ENCODE results near the gene BTBD18.
A peak's percentile ranks its signal among the peaks of the same experiment; 100 is the strongest.
"Not testable (repeated sequence)": the region's sequence is repeated elsewhere in the genome, so short reads cannot be mapped to it uniquely, and the experiment has no call there.

Gene BTBD18

GRCh38 chr11:57742087-57742452 is 9.5 kb downstream of the BTBD18 start:
- DNase-seq (ENCODE audit: low read depth, low spot score) = no peak
- peak overlapping the region; percentile 97 for H3K4me3 ChIP-seq (ENCODE audit: low read length)

DNA sequence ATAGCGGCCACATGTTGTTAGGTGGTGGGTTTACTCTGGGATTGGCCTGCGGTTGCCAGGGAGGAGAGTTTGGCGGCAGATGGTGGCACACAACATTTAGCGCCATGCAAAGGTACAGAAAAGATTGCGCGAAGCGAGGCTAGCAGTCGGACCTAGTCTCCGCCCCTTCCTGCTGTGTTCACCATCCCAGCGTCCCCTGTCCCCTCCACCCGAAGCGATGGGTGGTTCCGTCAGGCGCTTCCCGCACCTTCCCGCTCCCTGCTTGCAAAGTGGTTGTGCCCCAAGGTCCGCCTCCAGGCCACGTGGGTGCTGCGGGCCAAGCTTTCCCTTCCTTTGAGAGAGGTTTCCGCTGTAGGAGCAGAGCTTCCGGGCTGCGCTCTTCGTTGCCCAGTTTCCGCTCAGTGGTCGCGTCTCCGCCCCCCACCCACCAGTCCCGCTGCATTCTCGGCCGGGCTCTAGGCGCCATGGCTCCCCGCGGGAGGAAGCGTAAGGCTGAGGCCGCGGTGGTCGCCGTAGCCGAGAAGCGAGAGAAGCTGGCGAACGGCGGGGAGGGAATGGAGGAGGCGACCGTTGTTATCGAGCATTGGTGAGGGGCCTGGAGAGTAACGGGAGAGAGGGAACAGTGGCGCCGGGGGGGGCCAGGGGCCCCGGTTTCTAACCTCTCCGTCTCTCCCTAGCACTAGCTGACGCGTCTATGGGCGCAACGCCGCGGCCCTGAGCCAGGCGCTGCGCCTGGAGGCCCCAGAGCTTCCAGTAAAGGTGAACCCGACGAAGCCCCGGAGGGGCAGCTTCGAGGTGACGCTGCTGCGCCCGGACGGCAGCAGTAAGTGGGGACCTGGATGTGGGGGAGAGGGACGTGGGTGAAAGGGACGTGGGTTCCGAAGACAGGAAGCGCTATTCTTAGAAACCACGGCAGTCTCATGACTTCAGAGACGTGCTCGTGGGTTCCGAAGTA is 10.2 kb downstream of the BTBD18 start, which contains the start of gene SELENOH:
Gene SELENOH, plus strand, starts transcription at position 360 of the 955 bp plus-strand sequence. Its CDS starts 105 bp downstream, at position 465.
- DNase-seq (ENCODE audit: low read depth, low spot score) = peak; percentile 98

DNA sequence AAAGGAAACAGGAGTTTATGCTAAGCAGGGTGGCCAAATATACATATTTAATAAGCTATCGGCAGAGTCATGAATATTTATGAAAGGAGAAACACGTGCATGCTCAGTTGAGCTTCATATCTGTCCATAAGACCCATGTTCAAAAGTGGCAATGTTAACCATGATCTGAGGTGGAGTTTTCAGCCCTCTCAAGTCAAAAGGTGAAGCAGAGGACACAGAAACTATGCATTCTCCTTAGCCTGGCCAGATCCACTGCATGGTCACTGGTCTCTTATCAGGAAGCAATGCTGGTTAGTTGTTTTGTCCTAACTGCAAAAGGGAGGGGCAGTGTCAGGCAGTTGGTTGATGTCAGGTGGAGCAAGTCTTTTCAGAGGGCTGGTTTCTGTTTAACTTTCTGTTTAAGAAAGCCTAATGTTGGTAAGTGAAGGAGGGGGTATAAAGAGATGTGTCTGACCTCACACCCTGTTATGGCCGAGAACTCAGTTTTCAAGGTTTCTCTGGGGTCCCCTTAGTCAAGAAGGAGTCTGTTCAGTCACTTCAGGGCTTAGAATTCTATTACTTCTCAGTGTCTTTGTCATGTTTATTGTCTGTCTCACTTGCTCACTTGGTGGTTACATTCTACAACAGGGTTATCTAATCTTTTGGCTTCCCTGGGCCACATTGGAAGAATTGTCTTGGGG is 15.9 kb downstream of the BTBD18 start:
- no peak for DNase-seq (ENCODE audit: low read depth, low spot score)
- H3K4me3 ChIP-seq (ENCODE audit: low read length) = no peak overlapping the region

More for the DNA sequence above, 10.2 kb downstream of the BTBD18 start, which contains the start of gene SELENOH:
- peak within 1 kb of the TSS; percentile 97 for H3K4me3 ChIP-seq (ENCODE audit: low read length)

DNA sequence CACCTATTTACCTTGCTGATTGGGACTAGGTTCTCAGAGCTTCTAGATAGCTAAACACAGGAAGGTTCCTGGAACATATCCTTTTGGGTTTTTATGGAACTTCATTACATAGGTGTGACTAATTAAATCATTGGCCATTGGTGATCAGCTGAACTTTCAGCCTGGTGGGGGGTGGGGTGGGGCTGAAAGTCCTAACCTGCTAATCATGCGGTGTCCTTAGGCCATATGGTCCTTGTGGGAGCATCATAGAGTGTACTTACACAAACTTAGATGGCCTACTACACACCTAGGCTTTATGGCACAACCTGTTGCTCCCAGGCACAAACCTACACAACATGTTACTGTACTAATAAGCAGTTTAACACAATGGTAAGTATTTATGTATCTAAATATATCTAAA is 19.0 kb downstream of the BTBD18 start:
- DNase-seq (ENCODE audit: low read depth, low spot score) = no peak

GRCh38 chr11:57729479-57729878 is 22.1 kb downstream of the BTBD18 start:
- no peak for DNase-seq (ENCODE audit: low read depth, low spot score)
- H3K4me3 ChIP-seq (ENCODE audit: low read length) = no peak overlapping the region

More for the DNA sequence above, 19.0 kb downstream of the BTBD18 start:
- H3K4me3 ChIP-seq (ENCODE audit: low read length) = no peak overlapping the region

DNA sequence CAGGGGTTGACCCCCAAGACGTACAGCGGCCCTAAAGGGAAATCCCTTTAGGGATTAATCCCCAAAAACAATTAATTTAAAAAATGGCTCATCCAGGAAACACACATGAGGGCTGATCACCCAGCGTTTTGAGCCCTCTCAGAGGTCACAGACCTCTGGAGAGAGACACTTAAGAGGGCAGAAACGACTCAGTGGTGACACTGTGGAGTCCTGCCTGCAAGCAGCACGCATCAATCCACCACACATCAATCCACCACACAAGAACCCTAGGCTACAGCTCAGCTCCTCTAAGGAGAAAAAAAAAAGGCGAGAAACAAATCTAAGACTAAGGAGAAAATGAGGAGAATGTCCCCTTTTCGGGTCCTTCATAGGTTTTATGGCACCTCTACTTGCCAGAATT is 22.8 kb downstream of the BTBD18 start:
- H3K4me3 ChIP-seq (ENCODE audit: low read length) = no peak overlapping the region
- no peak for DNase-seq (ENCODE audit: low read depth, low spot score)

GRCh38 chr11:57727185-57727584 is 24.4 kb downstream of the BTBD18 start:
- no peak for DNase-seq (ENCODE audit: low read depth, low spot score)
- no peak overlapping the region for H3K4me3 ChIP-seq (ENCODE audit: low read length)

DNA sequence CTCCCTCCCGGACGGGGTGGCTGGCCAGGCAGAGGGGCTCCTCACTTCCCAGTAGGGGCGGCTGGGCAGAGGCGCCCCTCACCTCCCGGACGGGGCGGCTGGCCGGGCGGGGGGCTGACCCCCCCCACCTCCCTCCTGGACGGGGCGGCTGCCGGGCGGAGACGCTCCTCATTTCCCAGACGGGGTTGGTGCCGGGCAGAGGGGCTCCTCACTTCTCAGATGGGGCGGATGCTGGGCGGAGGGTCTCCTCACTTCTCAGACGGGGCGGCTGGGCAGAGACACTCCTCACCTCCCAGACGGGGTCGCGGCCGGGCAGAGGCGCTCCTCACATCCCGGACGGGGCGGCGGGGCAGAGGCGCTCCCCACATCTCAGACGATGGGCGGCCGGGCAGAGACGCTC is 34.9 kb downstream of the BTBD18 start:
- not testable (repeated sequence) for H3K4me3 ChIP-seq (ENCODE audit: low read length); DNase-seq (ENCODE audit: low read depth, low spot score)

- DNase-seq (ENCODE audit: low read depth, low spot score) = no peak
- H3K4me3 ChIP-seq (ENCODE audit: low read length) = peak overlapping the region; percentile 100
Measured at GRCh38 chr11:57713835-57714234, 37.8 kb downstream of the BTBD18 start.

DNA sequence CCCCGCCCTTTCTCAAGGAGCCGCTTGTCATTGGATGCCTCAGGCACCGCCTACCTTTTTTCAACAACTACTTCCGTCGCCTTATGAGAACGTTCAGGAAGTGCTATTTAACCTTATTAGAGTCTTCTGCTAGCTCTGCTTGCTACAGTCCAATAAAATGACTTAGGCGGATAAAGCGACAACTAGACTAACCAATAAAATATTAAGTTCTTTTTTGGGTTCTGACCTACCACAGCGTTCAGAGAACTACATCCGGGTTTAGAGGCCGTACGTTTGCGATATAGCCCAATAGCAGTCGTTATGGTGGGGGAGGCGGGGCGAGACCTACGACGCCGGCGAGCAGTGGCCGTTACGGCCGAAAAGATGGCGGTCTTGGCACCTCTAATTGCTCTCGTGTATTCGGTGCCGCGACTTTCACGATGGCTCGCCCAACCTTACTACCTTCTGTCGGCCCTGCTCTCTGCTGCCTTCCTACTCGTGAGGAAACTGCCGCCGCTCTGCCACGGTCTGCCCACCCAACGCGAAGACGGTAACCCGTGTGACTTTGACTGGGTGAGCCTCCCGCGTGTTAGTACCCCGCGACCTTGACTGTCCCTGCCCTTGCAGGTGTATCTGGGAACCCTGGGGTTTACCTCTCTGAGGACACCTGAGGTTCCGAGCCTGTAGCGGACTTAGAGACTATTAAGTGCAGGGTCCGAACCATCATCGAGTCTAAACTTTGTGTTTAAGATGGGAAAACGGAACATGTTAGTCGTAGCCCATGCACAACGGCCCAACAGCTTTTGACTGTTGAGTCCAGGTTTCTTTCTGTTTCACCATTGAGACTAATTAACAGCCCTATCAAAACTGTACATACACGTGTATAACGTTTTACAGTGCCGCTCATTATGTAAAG is 39.1 kb downstream of the BTBD18 start, which contains the start of gene TMX2:
Gene TMX2, plus strand, starts transcription at position 338 of the 895 bp plus-strand sequence. Its CDS starts 26 bp downstream, at position 364.
- H3K4me3 ChIP-seq (ENCODE audit: low read length) = peak within 1 kb of the TSS; percentile 100
- DNase-seq (ENCODE audit: low read depth, low spot score) = peak; percentile 99

DNA sequence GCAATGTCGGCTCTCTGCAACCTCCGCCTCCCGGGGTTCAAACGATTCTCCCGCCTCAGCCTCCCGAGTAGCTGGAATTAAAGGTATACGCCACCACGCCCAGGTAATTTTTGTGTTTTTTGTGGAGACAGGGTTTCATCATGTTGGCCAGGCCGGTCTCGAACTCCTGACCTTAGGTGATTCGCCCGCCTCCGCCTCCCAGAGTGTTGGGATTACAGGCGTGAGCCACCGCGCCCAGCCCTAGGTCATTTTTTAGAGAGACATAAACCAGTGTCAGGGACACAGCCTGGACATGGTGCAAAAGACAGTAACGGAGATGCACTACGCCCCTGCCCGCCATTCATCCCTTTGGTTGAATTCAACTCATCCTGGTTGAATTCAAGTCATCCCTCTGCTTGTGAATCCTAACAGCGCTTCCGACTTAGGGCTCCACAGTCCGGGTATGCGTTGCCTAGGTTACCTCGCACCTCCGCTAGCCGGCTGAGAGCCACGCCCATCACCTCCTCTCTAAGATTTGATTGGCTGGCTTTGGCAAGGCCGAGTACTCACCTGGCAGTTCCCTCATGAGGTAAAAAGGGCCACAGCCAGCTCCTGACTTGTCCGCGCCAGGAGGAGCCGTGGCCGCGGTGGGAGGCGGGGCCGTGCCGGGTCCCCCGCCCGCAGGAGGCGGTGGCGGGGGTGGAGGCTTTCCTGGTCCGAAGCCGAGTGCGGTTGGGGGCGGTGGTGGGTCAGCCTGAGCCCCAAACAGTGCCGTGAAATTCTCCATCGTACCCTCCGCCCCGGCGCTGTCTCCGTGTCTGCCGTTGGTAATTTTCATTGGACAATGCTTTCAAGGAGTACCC is 40.0 kb downstream of the BTBD18 start, which contains the start of gene MED19:
Gene MED19, minus strand, starts transcription at position 802 of the 842 bp plus-strand sequence. Its CDS starts 36 bp downstream, at position 766.
- peak within 1 kb of the TSS; percentile 100 for H3K4me3 ChIP-seq (ENCODE audit: low read length)
- DNase-seq (ENCODE audit: low read depth, low spot score) = peak; percentile 56

DNA sequence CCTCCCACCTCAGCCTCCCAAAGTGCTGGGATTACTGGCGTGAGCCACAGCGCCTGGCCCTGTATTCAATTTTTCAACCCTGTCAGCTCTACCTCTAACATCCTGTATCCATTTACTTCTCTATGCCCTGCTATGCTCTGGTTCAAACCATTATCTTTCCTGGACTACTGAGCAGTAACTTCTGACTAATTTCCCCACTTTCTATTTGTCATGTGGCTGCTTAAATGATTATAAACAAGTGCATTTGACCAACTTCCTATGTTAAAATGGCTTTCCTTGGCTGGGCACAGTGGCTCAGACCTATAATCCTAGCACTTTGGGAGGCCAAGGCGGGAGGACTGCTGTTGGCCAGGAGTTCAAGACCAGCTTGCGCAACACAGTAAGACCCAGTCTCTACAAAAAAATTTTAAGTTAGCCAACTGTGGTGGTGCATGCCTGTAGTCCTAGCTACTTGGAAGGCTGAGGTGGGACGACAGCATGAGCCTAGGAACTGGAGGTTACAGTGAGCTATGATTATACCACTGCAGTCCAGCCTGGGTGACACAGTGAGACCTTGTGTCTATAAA is 41.7 kb downstream of the BTBD18 start:
- no peak overlapping the region for H3K4me3 ChIP-seq (ENCODE audit: low read length)
- DNase-seq (ENCODE audit: low read depth, low spot score) = no peak

DNA sequence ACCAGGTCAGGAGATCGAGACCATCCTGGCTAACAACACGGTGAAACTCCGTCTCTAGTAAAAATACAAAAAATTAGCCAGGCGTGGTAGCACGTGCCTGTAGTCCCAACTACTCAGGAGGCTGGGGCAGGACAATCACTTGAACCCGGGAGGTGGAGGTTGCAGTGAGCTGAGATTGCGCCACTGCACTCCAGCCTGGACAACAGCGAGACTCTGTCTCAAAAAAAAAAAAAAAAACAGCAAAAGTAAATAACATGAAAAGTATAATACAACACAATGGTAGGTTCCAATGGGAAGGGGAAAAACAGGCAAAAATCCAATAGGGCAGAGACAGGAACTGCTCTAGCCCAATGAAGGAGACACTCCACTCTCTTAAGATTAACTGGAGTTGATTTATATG is 46.2 kb downstream of the BTBD18 start:
- not testable (repeated sequence) for DNase-seq (ENCODE audit: low read depth, low spot score); H3K4me3 ChIP-seq (ENCODE audit: low read length)

GRCh38 chr11:57704932-57705331 is 46.7 kb downstream of the BTBD18 start:
- H3K4me3 ChIP-seq (ENCODE audit: low read length) = no peak overlapping the region
- DNase-seq (ENCODE audit: low read depth, low spot score) = no peak

GRCh38 chr11:57703341-57703740 is 48.3 kb downstream of the BTBD18 start:
- no peak overlapping the region for H3K4me3 ChIP-seq (ENCODE audit: low read length)
- no peak for DNase-seq (ENCODE audit: low read depth, low spot score)

DNA sequence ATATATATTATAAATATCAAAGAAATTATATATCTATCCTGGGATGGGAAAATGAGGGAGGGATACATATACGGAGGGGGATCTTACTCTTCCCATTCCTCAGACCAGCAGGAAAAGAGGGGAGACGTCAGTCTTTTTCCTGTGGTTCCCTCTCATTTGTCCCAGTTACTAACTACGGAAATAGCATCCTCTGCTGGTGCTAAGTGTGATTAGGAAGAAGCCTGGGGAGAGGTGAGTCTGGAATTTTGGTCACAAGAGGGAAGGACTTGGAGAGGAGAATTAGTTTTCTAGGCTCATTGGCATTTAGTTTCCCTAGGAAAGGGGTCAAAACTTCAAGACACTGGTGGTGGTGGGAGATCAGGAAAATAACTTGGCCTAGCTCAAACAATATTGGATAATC is 51.2 kb downstream of the BTBD18 start:
- H3K4me3 ChIP-seq (ENCODE audit: low read length) = no peak overlapping the region
- no peak for DNase-seq (ENCODE audit: low read depth, low spot score)

DNA sequence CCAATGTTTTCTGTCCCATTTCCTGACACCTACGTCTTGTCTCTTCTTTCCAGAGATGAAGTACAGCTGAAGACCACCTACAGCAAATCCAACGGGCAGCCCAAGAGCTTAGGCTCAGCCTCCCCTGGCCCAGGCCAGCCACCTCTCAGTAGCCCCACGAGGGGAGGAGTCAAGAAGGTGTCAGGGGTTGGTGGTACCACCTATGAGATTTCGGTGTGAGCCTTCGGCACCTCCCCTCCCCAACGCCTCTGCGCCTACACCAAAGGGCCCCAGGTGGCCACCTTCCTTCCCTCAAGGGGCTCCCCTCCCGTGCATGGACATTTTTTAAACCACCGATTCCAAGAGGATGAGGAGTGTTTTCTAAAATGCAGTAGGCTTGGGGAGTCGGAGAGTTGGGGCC is 51.8 kb downstream of the BTBD18 start:
- no peak overlapping the region for H3K4me3 ChIP-seq (ENCODE audit: low read length)
- no peak for DNase-seq (ENCODE audit: low read depth, low spot score)

Data from Jurkat, Clone E6-1 (cell line).